ENCODE results near the gene TBC1D3B. TPM values are rescaled to one million over a fixed set of nuclear protein-coding genes. Genes with fewer than 3 reads are reported as not detected.
"Not testable (repeated sequence)": the region's sequence is repeated elsewhere in the genome, so short reads cannot be mapped to it uniquely, and the experiment has no call there.

The TBC1D3B gene
- total RNA-seq, 1 donor from 2014 or later = 6.0 TPM

DNA sequence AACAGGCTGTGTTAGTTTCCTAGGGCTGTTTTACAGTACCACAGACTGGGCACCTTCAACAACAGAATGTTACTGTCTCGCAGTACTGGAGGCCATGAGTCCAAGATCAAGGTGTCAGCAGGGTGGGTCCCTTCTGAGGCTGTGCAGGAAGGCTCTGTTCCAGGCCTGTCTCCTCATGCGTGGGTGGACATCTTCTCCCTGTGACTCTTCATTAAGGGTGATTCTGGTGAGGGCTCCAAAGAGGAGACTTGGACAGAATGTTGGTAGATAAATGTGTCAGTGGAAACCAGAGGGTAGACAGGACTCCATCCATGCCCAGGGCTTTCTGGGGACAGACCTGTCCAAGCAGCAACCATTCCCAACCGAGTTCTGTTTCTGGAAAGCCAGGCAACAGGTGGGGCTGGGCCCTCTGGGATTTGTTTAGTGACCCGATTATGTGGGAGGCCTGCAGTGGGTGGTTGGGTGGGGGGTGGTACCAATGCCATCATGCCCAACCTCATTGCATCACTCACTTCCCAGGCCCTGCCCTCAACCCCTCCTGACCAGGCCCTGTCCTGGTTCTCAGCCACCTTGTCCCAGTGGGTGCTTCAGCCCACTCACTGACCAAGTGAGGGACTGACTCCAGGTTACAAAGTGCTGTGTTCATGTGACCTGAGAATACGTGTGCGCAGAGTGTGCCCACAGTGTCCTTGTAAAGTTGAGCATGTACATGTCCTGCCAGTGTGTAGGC, 5.2 kb upstream of the TBC1D3B start:
- not testable (repeated sequence) for DNase-seq (ENCODE audit: low spot score)

DNA sequence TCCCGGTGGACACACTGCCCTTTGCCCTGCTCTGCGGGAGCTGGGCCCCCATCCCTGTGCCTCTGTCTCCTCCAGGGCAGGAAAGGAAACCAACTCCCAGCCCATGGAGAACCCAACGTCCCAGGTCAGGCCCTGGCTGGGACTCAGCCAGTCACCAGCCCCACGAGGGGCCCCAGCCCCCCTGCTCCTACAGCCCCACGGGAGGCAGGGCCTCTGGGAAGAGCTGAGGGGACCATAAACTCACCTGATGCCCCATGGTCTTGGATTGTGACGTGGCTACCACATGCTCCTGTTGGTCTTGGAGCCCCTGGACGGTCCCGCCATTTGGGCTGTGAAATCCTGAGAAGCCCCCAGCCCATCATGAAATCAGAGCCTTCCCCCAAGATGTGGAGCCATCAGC, 7.6 kb downstream of the TBC1D3B start:
- DNase-seq (ENCODE audit: low spot score) = not testable (repeated sequence)

GRCh38 chr17:36153895-36154610, 22.4 kb downstream of the TBC1D3B start:
- DNase-seq (ENCODE audit: low spot score) = no peak

- DNase-seq (ENCODE audit: low spot score) = no peak
Observed at GRCh38 chr17:36152639-36153120, 23.8 kb downstream of the TBC1D3B start.

DNA sequence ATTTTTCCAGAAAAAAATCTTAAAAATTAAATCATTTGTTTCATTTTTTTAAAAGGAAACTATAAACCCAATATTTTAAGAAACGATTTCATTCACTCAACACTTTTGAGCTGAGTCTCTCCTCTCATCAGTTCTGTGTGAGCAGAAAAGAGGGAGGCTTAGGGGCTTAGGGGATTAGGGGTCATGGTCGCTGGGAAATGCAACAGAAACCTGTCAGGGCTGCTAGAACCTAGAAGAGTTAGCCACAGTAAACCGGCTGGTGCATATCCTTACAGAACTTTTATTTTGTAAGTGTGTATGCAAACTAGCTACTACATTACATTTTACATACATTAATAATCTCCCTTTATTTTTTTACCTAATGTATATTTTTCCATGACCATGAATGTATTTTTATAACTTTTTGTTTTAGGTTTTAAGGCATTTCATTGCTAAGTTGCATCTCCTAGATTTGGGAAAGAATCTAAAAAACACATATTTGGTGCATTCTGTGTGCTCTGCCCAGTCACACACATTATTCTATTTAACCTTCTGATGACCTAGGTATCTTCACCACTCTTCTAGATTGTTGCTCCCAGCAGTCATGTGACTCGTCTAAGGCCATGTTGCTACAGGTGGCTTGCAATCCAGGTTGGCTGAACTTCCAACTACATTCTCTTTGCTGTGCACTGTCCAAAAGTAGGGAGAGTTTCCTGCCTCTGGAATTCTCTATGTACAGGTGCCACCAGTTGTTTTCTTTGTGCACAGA, 24.4 kb downstream of the TBC1D3B start:
- DNase-seq (ENCODE audit: low spot score) = no peak

- peak; percentile 19 for DNase-seq (ENCODE audit: low spot score)
Observed at GRCh38 chr17:36149296-36149820, 27.1 kb downstream of the TBC1D3B start.

DNA sequence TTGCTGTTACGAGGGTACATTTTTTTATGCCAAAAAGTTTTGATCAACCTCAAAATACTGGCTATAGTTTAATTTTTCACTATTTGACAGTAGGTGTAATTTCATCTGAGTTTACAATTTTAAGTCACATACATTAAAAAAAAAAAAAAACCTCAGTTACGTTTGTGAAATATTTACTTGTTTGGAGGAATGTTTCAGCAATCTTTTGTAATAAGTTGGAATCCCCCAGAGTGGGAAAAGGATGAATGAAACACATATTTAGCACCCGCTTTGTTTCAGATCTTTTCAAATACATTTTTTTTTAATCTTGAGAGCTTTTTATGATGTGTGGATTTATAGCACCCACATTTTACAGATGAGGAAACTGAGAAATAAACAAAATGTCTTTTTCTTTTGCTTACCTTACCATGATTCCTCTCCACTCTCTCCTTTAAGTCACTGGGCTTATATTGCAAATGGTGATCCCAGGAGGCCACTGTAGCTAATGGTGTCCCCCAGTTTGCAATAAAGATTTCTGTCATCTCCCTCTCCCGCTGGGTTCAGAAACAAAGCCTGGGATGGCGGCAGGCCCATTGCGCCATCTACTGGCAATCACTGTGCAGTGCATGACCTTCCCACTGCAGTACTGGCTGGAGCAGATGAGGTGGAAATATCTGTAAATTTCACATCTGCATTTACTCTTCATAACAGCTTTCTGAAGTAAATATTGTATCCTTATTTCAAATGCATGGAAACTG, 27.7 kb downstream of the TBC1D3B start:
- DNase-seq (ENCODE audit: low spot score) = peak; percentile 66

GRCh38 chr17:36147601-36148000, 28.8 kb downstream of the TBC1D3B start:
- DNase-seq (ENCODE audit: low spot score) = no peak

- DNase-seq (ENCODE audit: low spot score) = no peak
Observed at GRCh38 chr17:36144981-36145729, 31.3 kb downstream of the TBC1D3B start.

DNA sequence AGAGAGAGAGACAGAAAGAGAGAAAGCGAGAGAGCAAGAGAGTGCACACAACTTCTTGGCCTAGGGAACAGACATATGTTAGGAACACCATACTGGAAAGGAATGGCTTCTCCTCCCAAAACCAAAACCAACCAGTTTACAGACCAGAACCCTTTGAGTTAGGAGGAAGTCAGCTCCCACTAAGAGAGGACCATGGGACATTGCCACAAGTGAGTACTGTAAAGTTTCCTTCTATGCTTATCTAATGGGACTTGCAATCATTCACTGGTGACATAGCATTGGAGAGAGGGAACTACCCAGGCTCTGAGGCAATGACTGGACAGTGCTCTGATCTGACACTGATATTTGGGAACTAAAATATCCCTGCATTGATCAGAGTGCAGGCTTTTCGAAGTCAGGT, 32.4 kb downstream of the TBC1D3B start:
- DNase-seq (ENCODE audit: low spot score) = no peak

DNA sequence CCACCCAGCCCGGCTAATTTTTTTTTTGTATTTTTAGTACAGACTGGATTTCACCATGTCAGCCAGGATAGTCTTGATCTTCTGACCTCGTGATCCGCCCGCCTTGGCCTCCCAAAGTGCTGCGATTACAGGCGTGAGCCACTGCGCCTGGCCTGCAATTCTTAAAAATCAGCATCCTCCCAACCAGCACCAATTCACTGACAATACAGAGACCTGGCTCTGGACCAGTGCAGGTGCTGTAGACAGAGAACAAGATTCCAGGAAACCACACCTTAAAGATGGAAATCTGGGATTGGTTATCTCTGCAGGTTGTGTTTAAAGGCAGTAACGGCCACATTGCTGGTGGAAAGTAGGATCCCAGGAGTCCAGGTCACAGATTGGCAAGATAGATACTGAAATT, 33.6 kb downstream of the TBC1D3B start:
- DNase-seq (ENCODE audit: low spot score) = no peak

GRCh38 chr17:36142235-36142634, 34.2 kb downstream of the TBC1D3B start:
- no peak for DNase-seq (ENCODE audit: low spot score)

DNA sequence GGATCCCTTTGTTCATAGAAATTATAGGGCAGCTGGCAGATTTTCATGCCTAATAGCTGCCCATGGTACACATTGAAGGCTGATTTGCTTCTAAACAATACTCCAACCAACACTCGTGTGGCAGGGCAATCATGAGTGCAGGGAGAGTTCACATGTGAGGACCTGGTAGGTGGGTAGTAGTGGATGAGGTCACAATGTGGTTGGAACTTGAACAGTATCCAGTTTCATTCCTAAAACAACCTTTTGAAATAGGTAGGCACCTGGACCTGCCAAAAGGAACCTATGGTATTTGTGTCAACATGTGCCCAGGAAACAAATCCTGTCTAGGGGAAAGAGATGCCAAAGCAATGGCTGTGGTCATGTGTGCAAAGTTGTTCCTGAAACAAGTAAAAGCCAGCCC, 40.0 kb downstream of the TBC1D3B start:
- no peak for DNase-seq (ENCODE audit: low spot score)

DNA sequence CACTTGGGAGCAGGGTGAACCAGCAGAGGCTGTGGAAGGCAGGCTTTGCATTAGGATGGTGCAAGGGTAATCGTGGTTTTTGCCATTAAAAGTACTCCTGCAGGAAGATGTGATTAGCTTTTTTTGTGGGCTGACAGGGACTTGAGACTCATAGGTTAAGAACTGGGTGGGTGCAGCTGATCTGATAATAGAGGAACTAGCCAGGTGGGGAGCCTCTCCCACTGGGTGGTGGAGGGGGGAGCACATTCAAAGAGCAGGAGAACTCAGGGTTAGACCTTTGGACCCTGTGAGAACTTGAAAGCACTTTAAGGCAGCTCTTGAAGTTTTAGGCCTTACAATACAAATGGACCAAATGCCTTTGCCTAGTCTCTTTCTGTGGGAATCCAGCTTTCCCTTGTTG, 40.4 kb downstream of the TBC1D3B start:
- no peak for DNase-seq (ENCODE audit: low spot score)

- DNase-seq (ENCODE audit: low spot score) = no peak
Observed at GRCh38 chr17:36135465-36135864, 41.0 kb downstream of the TBC1D3B start.

GRCh38 chr17:36133602-36134236, 42.7 kb downstream of the TBC1D3B start:
- no peak for DNase-seq (ENCODE audit: low spot score)

DNA sequence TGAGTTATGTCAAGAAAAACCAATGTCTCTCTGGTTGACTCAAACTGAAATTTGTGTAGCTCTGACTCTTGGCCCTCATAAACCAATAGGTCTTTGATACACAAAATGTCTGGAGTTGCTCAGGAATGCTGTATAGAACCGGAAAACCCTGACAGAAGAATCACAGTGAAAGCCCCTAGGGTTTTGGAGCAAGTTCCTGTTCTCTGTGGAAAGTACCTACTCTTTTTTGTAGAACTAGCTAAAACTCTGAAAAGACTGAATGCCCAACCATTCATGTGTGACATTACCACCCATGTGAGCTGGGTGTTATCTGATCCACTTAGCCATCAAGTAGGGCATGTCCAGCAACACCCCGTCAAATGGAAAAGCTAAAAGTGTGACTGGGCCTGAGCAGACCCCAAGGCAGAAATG, 44.0 kb downstream of the TBC1D3B start:
- no peak for DNase-seq (ENCODE audit: low spot score)

DNA sequence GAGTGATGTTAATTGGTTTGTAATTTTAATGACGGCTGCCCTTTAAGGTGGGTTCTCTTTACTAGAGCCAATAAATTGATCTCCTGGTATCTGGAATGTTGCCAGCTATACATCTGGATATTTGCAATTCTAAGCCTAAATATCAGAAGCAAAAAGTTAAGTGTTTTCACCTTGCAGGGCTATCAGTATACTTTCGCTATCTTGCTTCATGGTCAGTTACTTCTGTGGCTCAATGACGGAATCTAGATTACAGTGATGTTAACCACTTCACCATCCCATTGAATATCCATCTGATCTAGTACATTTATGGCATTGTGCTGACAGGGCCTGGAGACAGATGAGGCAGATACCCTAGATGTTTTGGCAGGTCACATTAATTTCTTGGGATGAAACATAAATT, 44.5 kb downstream of the TBC1D3B start:
- no peak for DNase-seq (ENCODE audit: low spot score)

DNA sequence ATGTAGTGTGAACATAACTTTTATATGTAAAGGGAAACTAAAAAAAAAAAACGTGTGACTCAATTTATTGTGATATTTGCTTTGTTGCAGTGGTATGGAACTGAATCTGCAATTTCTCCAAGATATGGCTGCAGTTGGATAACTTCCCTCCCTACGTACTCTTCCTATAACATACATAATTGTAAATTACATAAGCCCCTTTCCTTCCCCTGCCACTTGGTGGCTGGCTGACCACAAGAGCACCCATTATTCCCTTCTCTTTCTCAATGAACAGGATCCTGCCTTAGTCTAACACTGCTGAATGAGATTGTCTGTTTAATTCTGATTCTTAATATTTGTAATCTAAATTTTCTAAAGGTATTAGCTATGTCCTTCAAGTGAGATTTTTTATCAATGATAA, 45.0 kb downstream of the TBC1D3B start:
- no peak for DNase-seq (ENCODE audit: low spot score)

- DNase-seq (ENCODE audit: low spot score) = no peak
Observed at GRCh38 chr17:36130346-36130745, 46.1 kb downstream of the TBC1D3B start.
